ENCODE data around the gene CCDC86.

GRCh38 chr11:60852117-60852981, 10.4 kb downstream of the CCDC86 start:
- TF ChIP-seq, protein P1, sequence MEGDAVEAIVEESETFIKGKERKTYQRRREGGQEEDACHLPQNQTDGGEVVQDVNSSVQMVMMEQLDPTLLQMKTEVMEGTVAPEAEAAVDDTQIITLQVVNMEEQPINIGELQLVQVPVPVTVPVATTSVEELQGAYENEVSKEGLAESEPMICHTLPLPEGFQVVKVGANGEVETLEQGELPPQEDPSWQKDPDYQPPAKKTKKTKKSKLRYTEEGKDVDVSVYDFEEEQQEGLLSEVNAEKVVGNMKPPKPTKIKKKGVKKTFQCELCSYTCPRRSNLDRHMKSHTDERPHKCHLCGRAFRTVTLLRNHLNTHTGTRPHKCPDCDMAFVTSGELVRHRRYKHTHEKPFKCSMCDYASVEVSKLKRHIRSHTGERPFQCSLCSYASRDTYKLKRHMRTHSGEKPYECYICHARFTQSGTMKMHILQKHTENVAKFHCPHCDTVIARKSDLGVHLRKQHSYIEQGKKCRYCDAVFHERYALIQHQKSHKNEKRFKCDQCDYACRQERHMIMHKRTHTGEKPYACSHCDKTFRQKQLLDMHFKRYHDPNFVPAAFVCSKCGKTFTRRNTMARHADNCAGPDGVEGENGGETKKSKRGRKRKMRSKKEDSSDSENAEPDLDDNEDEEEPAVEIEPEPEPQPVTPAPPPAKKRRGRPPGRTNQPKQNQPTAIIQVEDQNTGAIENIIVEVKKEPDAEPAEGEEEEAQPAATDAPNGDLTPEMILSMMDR (IDR thresholded peaks at IDR 0.05; ENCODE audit: low read depth, low read length, poor library complexity, severe bottlenecking) = no peak
- TF ChIP-seq EZH2phosphoT487 (IDR thresholded peaks at IDR 0.05; ENCODE audit: borderline replicate concordance, low read length) = no peak

Measured in DOHH2 (cell line).